H9 (cell line): ENCODE results near the gene GLI2. TPM values are rescaled to one million over a fixed set of nuclear protein-coding genes. Genes with fewer than 3 reads are reported as not detected.
A peak's percentile ranks its signal among the peaks of the same experiment; 100 is the strongest.

Experiments used
- DNase-seq: peaks from one replicate; pipeline ENCODE4 v3.0.0-alpha.2; 2017
- H2AFZ ChIP-seq: one replicate; pipeline ENCODE4 v1.6.1; 2013; ENCODE audit warnings: mild to moderate bottlenecking, low read length, control low read depth, moderate library complexity
- H2AK5ac ChIP-seq: 2 replicates; pipeline ENCODE4 v1.6.1; 2013; ENCODE audit warnings: low read length, control low read depth, mixed read lengths; ENCODE audit not compliant: insufficient read length
- H2BK120ac ChIP-seq: one replicate; pipeline ENCODE4 v1.6.1; 2013; ENCODE audit warnings: low read depth, mild to moderate bottlenecking, low read length, control low read depth, inconsistent platforms; ENCODE audit not compliant: poor library complexity, severe bottlenecking
- H2BK12ac ChIP-seq: 2 replicates; pipeline ENCODE4 v1.6.1; 2013; ENCODE audit warnings: low read length, control low read depth, mixed read lengths, low read depth; ENCODE audit not compliant: insufficient read length
- H2BK15ac ChIP-seq: 2 replicates; pipeline ENCODE4 v1.6.1; 2013; ENCODE audit warnings: low read depth, low read length, control low read depth
- H2BK20ac ChIP-seq: one replicate; pipeline ENCODE4 v1.6.1; 2013; ENCODE audit warnings: low read depth, mild to moderate bottlenecking, low read length, control low read depth, inconsistent platforms; ENCODE audit not compliant: poor library complexity, severe bottlenecking
- H2BK5ac ChIP-seq: 2 replicates; pipeline ENCODE4 v1.6.1; 2013; ENCODE audit warnings: low read length, control low read depth, mixed read lengths; ENCODE audit not compliant: insufficient read length
- H3K14ac ChIP-seq: 2 replicates; pipeline ENCODE4 v1.6.1; 2013; ENCODE audit warnings: low read length, control low read depth; ENCODE audit not compliant: insufficient read depth
- H3K18ac ChIP-seq: 2 replicates; pipeline ENCODE4 v1.6.1; 2013; ENCODE audit warnings: low read depth, mild to moderate bottlenecking, mixed read lengths, low read length, control low read depth; ENCODE audit not compliant: insufficient read length
- H3K23ac ChIP-seq: 2 replicates; pipeline ENCODE4 v1.6.1; 2013; ENCODE audit warnings: low read length, control low read depth, mixed read lengths, low read depth; ENCODE audit not compliant: insufficient read length
- H3K23me2 ChIP-seq: 2 replicates; pipeline ENCODE4 v1.6.1; 2013; ENCODE audit warnings: low read depth, mild to moderate bottlenecking, mixed read lengths, low read length, control low read depth; ENCODE audit not compliant: insufficient read length, poor library complexity, severe bottlenecking
- H3K27ac ChIP-seq: 2 replicates; pipeline ENCODE4 v1.5.1; 2013; ENCODE audit warnings: low read length, control low read depth, mixed read lengths, low read depth; ENCODE audit not compliant: insufficient read length
- H3K27me3 ChIP-seq: 2 replicates; pipeline ENCODE4 v1.6.1; 2013; ENCODE audit warnings: low read length, control low read depth, inconsistent platforms; ENCODE audit not compliant: insufficient read depth
- H3K4ac ChIP-seq: 2 replicates; pipeline ENCODE4 v1.6.1; 2013; ENCODE audit warnings: low read depth, mild to moderate bottlenecking, control low read depth, inconsistent platforms, low read length, moderate library complexity
- H3K4me1 ChIP-seq: 2 replicates; pipeline ENCODE4 v1.6.1; 2013; ENCODE audit warnings: low read length, control low read depth, inconsistent platforms; ENCODE audit not compliant: insufficient read depth
- H3K4me2 ChIP-seq: 2 replicates; pipeline ENCODE4 v1.6.1; 2013; ENCODE audit warnings: low read length, control low read depth, mixed read lengths; ENCODE audit not compliant: insufficient read length, insufficient read depth
- H3K56ac ChIP-seq: 2 replicates; pipeline ENCODE4 v1.6.1; 2013; ENCODE audit warnings: low read depth, mild to moderate bottlenecking, mixed read lengths, low read length, control low read depth; ENCODE audit not compliant: insufficient read length
- H3K79me1 ChIP-seq: 2 replicates; pipeline ENCODE4 v1.6.1; 2013; ENCODE audit warnings: low read depth, mild to moderate bottlenecking, moderate library complexity, low read length, control low read depth, inconsistent platforms; ENCODE audit not compliant: insufficient read depth, poor library complexity, severe bottlenecking
- H3K79me2 ChIP-seq: 2 replicates; pipeline ENCODE4 v1.6.1; 2013; ENCODE audit warnings: low read length, control low read depth, inconsistent platforms; ENCODE audit not compliant: insufficient read depth
- H3K9ac ChIP-seq: 2 replicates; pipeline ENCODE4 v1.6.1; 2013; ENCODE audit warnings: low read length, control low read depth, mixed read lengths; ENCODE audit not compliant: insufficient read length; ENCODE audit errors: extremely low read depth
- H3K9me3 ChIP-seq: one replicate; pipeline ENCODE4 v1.6.1; 2013; ENCODE audit warnings: low read depth, low read length, inconsistent platforms; ENCODE audit not compliant: control insufficient read depth
- H3T11ph ChIP-seq: one replicate; pipeline ENCODE4 v1.6.1; 2013; ENCODE audit warnings: mild to moderate bottlenecking, low read length, control low read depth, inconsistent platforms
- H4K20me1 ChIP-seq: one replicate; pipeline ENCODE4 v1.6.1; 2013; ENCODE audit not compliant: control insufficient read depth, insufficient read length, insufficient read depth
- H4K5ac ChIP-seq: 2 replicates; pipeline ENCODE4 v1.6.1; 2013; ENCODE audit warnings: low read depth, mild to moderate bottlenecking, mixed read lengths, low read length, control low read depth; ENCODE audit not compliant: insufficient read length
- H4K8ac ChIP-seq: replicated peaks from 2 replicates; pipeline ENCODE4 v1.6.1; 2013; ENCODE audit warnings: low read length, control low read depth, mixed read lengths, low read depth; ENCODE audit not compliant: insufficient read length
- H4K91ac ChIP-seq: 2 replicates; pipeline ENCODE4 v1.6.1; 2013; ENCODE audit warnings: low read depth, mild to moderate bottlenecking, moderate library complexity, mixed read lengths, low read length, control low read depth; ENCODE audit not compliant: insufficient read length
- H3K27ac Mint-ChIP-seq, 3 experiments: 2 replicates in 2 of 3; 3 replicates in 1 of 3; pipeline ENCODE4 v1.8.0; 2020 to 2021; ENCODE audit warnings: mixed read lengths in 3 of 3, mild to moderate bottlenecking in 1 of 3, moderate library complexity in 1 of 3
- H3K27me3 Mint-ChIP-seq: 2 replicates; pipeline ENCODE4 v1.8.0; 2021; ENCODE audit warnings: low read depth, mild to moderate bottlenecking, moderate library complexity, mixed read lengths
- H3K36me3 Mint-ChIP-seq, 3 experiments: 2 replicates in 2 of 3; 3 replicates in 1 of 3; pipeline ENCODE4 v1.8.0; 2020 to 2021; ENCODE audit warnings: low read depth in 3 of 3, mixed read lengths in 3 of 3; ENCODE audit not compliant: insufficient read depth in 1 of 3
- H3K4me1 Mint-ChIP-seq, 2 experiments: 2 replicates each; pipeline ENCODE4 v1.8.0; 2020; ENCODE audit warnings: mixed read lengths in 2 of 2
- H3K4me3 Mint-ChIP-seq, 2 experiments: 2 replicates in 1 of 2; 3 replicates in 1 of 2; pipeline ENCODE4 v1.8.0; 2020 to 2021; ENCODE audit warnings: mild to moderate bottlenecking in 2 of 2, mixed read lengths in 2 of 2, moderate library complexity in 1 of 2
- H3K9me3 Mint-ChIP-seq, 2 experiments: 2 replicates in 1 of 2; 3 replicates in 1 of 2; pipeline ENCODE4 v1.8.0; 2020; ENCODE audit warnings: mild to moderate bottlenecking in 2 of 2, mixed read lengths in 2 of 2, moderate library complexity in 1 of 2
- WGBS: extraction: QIAGEN DNeasy Blood & Tissue Kit; methylation state at CpG from one replicate; pipeline ENCODE4 v1.1.7; 2013; ENCODE audit warnings: missing lambda C conversion rate, low lambda C conversion rate, mixed read lengths; ENCODE audit not compliant: insufficient read length; ENCODE audit errors: extremely low coverage; 5-methylcytosine and 5-hydroxymethylcytosine counted together
- total RNA-seq: library from RNA; stranded (reverse); gene quantifications from 2 replicates; pipeline ENCODE4 v1.2.1, GENCODE V29; 2021
- TF ChIP-seq, protein P1 (sequence below): fragments of 200-600 bp; sonication (generic); conservative IDR thresholded peaks from 3 replicates; pipeline ENCODE4 v1.8.0; 2021; ENCODE audit warnings: antibody characterized with exemption, mild to moderate bottlenecking

The GLI2 gene
- total RNA-seq, 1 experiment from 2014 or later, result 56.7 TPM

DNA sequence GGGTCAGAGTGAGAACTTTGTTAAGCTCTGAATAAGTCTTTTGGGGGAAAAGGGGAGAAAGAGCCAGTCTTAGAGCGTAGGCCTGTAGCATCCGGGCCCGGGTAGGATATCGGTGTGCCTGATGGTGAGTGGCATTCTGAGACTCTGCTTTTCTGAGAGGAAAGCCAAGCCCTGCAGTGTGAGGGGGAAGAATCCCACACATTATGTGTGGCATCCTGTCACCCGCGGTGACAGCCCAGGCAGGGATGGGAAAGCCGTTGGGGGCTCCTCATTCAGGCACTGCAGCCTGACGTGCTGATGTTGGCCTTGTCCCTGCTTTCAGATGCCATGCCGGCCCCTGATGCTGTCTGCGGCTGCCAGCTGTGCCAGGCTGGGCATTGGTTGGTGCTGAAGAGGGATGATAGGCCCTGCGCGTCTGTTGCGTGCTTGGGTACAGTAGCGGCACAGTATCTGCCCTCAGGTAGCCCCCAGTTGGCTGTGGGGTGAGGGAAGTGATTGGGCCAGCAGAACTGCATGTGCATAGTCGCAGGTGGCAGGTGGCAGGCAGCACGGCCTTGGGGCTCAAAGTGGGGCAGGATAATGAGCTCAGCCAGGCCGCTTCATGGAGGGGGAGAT lies 37.6 kb downstream of the GLI2 start:
- peaks cover 18% of the 10 kb centered on the region for H3K4me1 ChIP-seq
- Mint-ChIP-seq H3K4me1 (peaks cover 60 to 65% of the 10 kb centered on the region in 2 experiments), H3K27ac (peak overlapping the region in 1 of 3 experiments; percentile 21; a peak in 1 of 7 replicates), H3K36me3 (peaks cover 0 to 4% (median 2%) of the 10 kb centered on the region in 3 experiments; a peak in 2 of 7 replicates), H3K4me3 (peak overlapping the region in 1 of 2 experiments; percentile 47; a peak in 1 of 5 replicates), H3K9me3 (no peaks in the 10 kb centered on the region), H3K27me3 (no peaks in the 10 kb centered on the region)
- no peak overlapping the region for H3K9ac ChIP-seq
- no peak overlapping the region for H4K5ac ChIP-seq
- no peak overlapping the region for H3K56ac ChIP-seq
- no peak overlapping the region for H2BK15ac ChIP-seq
- no peak overlapping the region for H2BK5ac ChIP-seq
- no peak overlapping the region for H3K4ac ChIP-seq
- H3K9me3 ChIP-seq, result no peaks in the 10 kb centered on the region
- no peak overlapping the region for H2BK20ac ChIP-seq
- no peaks in the 10 kb centered on the region for H3K27me3 ChIP-seq
- no peak overlapping the region for H3K23ac ChIP-seq
- WGBS, result no CpG with 5 or more reads among the region's 17 CpGs
- no peak overlapping the region for H3K4me2 ChIP-seq
- H2BK120ac ChIP-seq, result no peak overlapping the region
- peak overlapping the region; percentile 6; the same call in 1 of the 2 replicates for H3K14ac ChIP-seq
- no peak overlapping the region for H3T11ph ChIP-seq
- peaks cover 33% of the 10 kb centered on the region; the same call in 1 of the 2 replicates for H3K79me2 ChIP-seq
- H3K27ac ChIP-seq, result no peak overlapping the region
- no peak overlapping the region for H4K91ac ChIP-seq
- no peaks in the 10 kb centered on the region for H3K23me2 ChIP-seq
- TF ChIP-seq, protein P1, sequence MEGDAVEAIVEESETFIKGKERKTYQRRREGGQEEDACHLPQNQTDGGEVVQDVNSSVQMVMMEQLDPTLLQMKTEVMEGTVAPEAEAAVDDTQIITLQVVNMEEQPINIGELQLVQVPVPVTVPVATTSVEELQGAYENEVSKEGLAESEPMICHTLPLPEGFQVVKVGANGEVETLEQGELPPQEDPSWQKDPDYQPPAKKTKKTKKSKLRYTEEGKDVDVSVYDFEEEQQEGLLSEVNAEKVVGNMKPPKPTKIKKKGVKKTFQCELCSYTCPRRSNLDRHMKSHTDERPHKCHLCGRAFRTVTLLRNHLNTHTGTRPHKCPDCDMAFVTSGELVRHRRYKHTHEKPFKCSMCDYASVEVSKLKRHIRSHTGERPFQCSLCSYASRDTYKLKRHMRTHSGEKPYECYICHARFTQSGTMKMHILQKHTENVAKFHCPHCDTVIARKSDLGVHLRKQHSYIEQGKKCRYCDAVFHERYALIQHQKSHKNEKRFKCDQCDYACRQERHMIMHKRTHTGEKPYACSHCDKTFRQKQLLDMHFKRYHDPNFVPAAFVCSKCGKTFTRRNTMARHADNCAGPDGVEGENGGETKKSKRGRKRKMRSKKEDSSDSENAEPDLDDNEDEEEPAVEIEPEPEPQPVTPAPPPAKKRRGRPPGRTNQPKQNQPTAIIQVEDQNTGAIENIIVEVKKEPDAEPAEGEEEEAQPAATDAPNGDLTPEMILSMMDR, result no peak
- no peak for DNase-seq
- H4K20me1 ChIP-seq, result no peaks in the 10 kb centered on the region
- peaks cover 10% of the 10 kb centered on the region for H3K79me1 ChIP-seq
- no peak overlapping the region for H3K18ac ChIP-seq
- no peak overlapping the region for H4K8ac ChIP-seq
- H2AK5ac ChIP-seq, result no peak overlapping the region
- no peak overlapping the region for H2BK12ac ChIP-seq
- H2AFZ ChIP-seq, result no peak overlapping the region
